Natural killer cell (primary cell): Measurements from ENCODE around the gene ENO4. TPM values are rescaled to one million over a fixed set of nuclear protein-coding genes. Genes with fewer than 3 reads are reported as not detected.

Source experiments
- ATAC-seq, 3 donors: fragments of 150-1000 bp in 2 of 3; fragments of 200-7000 bp in 1 of 3; cut with Tn5 transposase; 1 replicate in 1 of 3; 2 replicates in 2 of 3; pipeline ENCODE4 v1.10.0; 2021; ENCODE audit warnings: mild to moderate bottlenecking in 2 of 3, moderate library complexity in 2 of 3
- DNase-seq, 2 donors: peaks; one replicate each; pipeline versions ENCODE4 v3.0.0 to v3.0.0-alpha.2; 2013 to 2021; ENCODE audit warnings: mixed read lengths in 1 of 2
- H3K27ac ChIP-seq: one replicate; pipeline ENCODE4 v1.5.1; 2013; ENCODE audit warnings: mild to moderate bottlenecking, low read length
- H3K27me3 ChIP-seq: one replicate; pipeline ENCODE4 v1.6.1; 2013; ENCODE audit warnings: low read length; ENCODE audit not compliant: control insufficient read depth, insufficient read depth
- H3K36me3 ChIP-seq: one replicate; pipeline ENCODE4 v1.6.1; 2013; ENCODE audit warnings: low read length; ENCODE audit not compliant: control insufficient read depth, insufficient read depth
- H3K4me1 ChIP-seq: one replicate; pipeline ENCODE4 v1.6.1; 2013; ENCODE audit warnings: low read length; ENCODE audit not compliant: control insufficient read depth, insufficient read depth
- H3K4me3 ChIP-seq: one replicate; pipeline ENCODE4 v1.5.1; 2013; ENCODE audit warnings: low read length
- H3K9me3 ChIP-seq: one replicate; pipeline ENCODE4 v1.6.1; 2013; ENCODE audit warnings: low read length; ENCODE audit not compliant: control insufficient read depth, insufficient read depth
- H3K27ac Mint-ChIP-seq, 2 donors: one replicate each; pipeline ENCODE4 v1.8.0; 2022; ENCODE audit warnings: mild to moderate bottlenecking in 2 of 2, mixed read lengths in 2 of 2, moderate library complexity in 1 of 2
- H3K27me3 Mint-ChIP-seq, 2 donors: one replicate each; pipeline ENCODE4 v1.8.0; 2022; ENCODE audit warnings: low read depth in 2 of 2, mixed read lengths in 2 of 2
- H3K36me3 Mint-ChIP-seq: one replicate; pipeline ENCODE4 v1.8.0; 2022; ENCODE audit warnings: mixed read lengths
- H3K4me1 Mint-ChIP-seq, 2 donors: one replicate each; pipeline ENCODE4 v1.8.0; 2022; ENCODE audit warnings: mixed read lengths in 2 of 2
- H3K4me3 Mint-ChIP-seq: one replicate; pipeline ENCODE4 v1.8.0; 2022; ENCODE audit warnings: mild to moderate bottlenecking, moderate library complexity, mixed read lengths
- H3K9me3 Mint-ChIP-seq, 2 donors: one replicate each; pipeline ENCODE4 v1.8.0; 2022; ENCODE audit warnings: mixed read lengths in 2 of 2
- CTCF ChIP-seq: fragments of 200-600 bp; IDR thresholded peaks from one replicate; pipeline ENCODE4 v1.8.0; 2022; ENCODE audit warnings: antibody characterized with exemption
- WGBS: methylation state at CpG from one replicate; pipeline ENCODE4 v1.1.7; 2013; ENCODE audit warnings: missing lambda C conversion rate; ENCODE audit not compliant: insufficient coverage; 5-methylcytosine and 5-hydroxymethylcytosine counted together
- intact Hi-C: fragments of 100-400 bp; cut with micrococcal nuclease; formaldehyde crosslinking; loops from one replicate; pipeline ENCODE4 v1.14.2; 2022
- total RNA-seq, 4 donors: library from RNA; stranded (reverse); fragments of 120-200 nt in 1 of 4; gene quantifications; one replicate each; pipeline versions ENCODE4 v1.2.3 to v1.2.4, GENCODE V29; 2013 to 2022

Gene ENO4
- total RNA-seq, 3 donors from 2014 or later (not counting 1 experiment from before 2014, with no cell fraction given), result not detected

DNA sequence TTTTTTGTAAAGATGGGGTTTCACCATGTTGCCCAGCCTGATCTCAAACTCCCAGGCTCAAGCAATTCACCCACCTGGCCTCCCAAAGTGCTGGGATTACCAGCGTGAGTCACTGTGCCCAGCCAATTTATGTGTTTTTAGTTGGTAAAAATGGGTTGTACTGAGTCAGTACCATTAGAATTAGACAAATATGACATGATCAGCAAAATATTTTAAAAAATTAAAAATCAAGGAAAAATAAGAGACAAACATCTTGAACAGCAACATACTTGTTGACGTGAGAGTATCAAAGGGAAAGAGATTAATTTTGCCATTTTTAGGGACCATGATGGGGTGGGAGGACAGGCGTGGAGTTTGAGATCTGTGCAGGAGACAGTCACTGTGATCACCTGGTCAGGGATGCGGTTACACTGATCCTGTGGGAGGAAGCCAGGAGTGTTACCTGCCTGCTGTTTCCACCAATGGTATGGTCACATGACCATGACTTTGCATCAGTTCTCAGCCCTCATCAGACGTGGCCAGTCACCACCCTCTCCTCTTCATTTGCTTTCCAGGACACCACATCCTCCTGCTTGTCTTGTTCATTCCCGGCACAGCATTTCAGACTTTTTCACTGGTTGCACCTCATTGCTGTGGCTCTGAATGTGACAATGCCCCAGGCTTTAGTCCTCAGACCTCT, 29.2 kb upstream of the ENO4 start:
- DNase-seq (no peak), ATAC-seq (no peak)
- H3K4me3 ChIP-seq, result no peak overlapping the region
- H3K27me3 ChIP-seq, result no peaks in the 10 kb centered on the region
- peaks cover 0 to 13% of the 10 kb centered on the region in 2 donors for H3K27me3 Mint-ChIP-seq
- no peaks in the 10 kb centered on the region for H3K36me3 ChIP-seq
- no peaks in the 10 kb centered on the region for H3K4me1 ChIP-seq
- TF ChIP-seq CTCF, result no peak
- intact Hi-C loops, result no loop called here
- 78% methylated on average over 6 of the region's 6 CpGs for WGBS
- H3K4me3 Mint-ChIP-seq, result no peak overlapping the region
- H3K9me3 ChIP-seq, result no peaks in the 10 kb centered on the region
- H3K27ac ChIP-seq, result no peak overlapping the region
- H3K36me3 Mint-ChIP-seq, result no peaks in the 10 kb centered on the region
- H3K27ac Mint-ChIP-seq, result no peak overlapping the region
- peaks cover 0 to 2% of the 10 kb centered on the region in 2 donors for H3K9me3 Mint-ChIP-seq
- H3K4me1 Mint-ChIP-seq, result no peaks in the 10 kb centered on the region

GRCh38 chr10:116825901-116826300, 23.4 kb upstream of the ENO4 start:
- Histone ChIP-seq H3K27me3 (no peaks in the 10 kb centered on the region), H3K4me3 (no peak overlapping the region), H3K4me1 (no peaks in the 10 kb centered on the region), H3K27ac (no peak overlapping the region), H3K9me3 (no peaks in the 10 kb centered on the region), H3K36me3 (no peaks in the 10 kb centered on the region)
- Mint-ChIP-seq H3K9me3 (peaks cover 0 to under 1% of the 10 kb centered on the region in 2 donors), H3K4me3 (no peak overlapping the region), H3K36me3 (no peaks in the 10 kb centered on the region), H3K4me1 (no peaks in the 10 kb centered on the region), H3K27ac (no peak overlapping the region), H3K27me3 (peaks cover 3 to 12% of the 10 kb centered on the region in 2 donors)
- DNase-seq, result no peak
- TF ChIP-seq CTCF, result no peak
- 84% methylated on average over 7 of the region's 7 CpGs for WGBS
- no peak for ATAC-seq
- intact Hi-C loops, result no loop called here

- ATAC-seq, result no peak
- H3K27ac Mint-ChIP-seq, result no peak overlapping the region
- H3K27me3 ChIP-seq, result no peaks in the 10 kb centered on the region
- no peak overlapping the region for H3K4me3 Mint-ChIP-seq
- H3K36me3 Mint-ChIP-seq, result no peaks in the 10 kb centered on the region
- peaks cover 7 to 12% of the 10 kb centered on the region in 2 donors for H3K27me3 Mint-ChIP-seq
- no peak overlapping the region for H3K27ac ChIP-seq
- H3K9me3 ChIP-seq, result no peaks in the 10 kb centered on the region
- H3K4me1 ChIP-seq, result no peaks in the 10 kb centered on the region
- no peaks in the 10 kb centered on the region for H3K9me3 Mint-ChIP-seq
- no peak for DNase-seq
- no peaks in the 10 kb centered on the region for H3K4me1 Mint-ChIP-seq
- no peak overlapping the region for H3K4me3 ChIP-seq
- no peak for TF ChIP-seq CTCF
- 89% methylated on average over 7 of the region's 7 CpGs for WGBS
- no peaks in the 10 kb centered on the region for H3K36me3 ChIP-seq
- intact Hi-C loops, result no loop called here
Measured at GRCh38 chr10:116826803-116827202, 22.5 kb upstream of the ENO4 start.

DNA sequence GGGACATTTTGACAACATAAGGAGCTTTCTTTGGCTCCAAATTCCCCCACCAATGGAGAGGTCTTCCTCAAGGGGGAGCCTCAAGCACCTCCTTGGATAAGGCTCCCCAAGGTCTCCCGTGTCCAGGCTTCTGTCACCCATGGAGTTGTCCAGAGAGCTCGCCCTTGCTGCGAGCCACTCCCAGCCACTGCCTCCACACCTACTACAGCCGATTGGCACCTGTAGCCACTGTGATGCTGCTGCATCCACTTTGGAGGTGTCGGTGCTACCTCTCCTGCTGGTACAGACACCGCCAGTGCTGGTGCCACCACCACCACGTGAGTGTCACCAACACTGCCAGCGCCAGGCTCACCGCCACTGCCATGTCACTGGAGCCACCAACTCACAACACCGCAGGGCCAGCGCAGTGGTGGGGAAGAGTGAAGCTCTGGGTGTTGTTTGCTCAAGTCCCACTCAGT, 22.1 kb upstream of the ENO4 start:
- no peaks in the 10 kb centered on the region for H3K4me1 Mint-ChIP-seq
- H3K4me3 Mint-ChIP-seq, result no peak overlapping the region
- no peak overlapping the region for H3K27ac ChIP-seq
- peaks cover 9 to 12% of the 10 kb centered on the region in 2 donors for H3K27me3 Mint-ChIP-seq
- H3K4me1 ChIP-seq, result no peaks in the 10 kb centered on the region
- no peaks in the 10 kb centered on the region for H3K27me3 ChIP-seq
- no peak overlapping the region for H3K4me3 ChIP-seq
- no peaks in the 10 kb centered on the region for H3K36me3 ChIP-seq
- intact Hi-C loops, result no loop called here
- H3K27ac Mint-ChIP-seq, result no peak overlapping the region
- no peaks in the 10 kb centered on the region for H3K9me3 ChIP-seq
- no peaks in the 10 kb centered on the region for H3K9me3 Mint-ChIP-seq
- H3K36me3 Mint-ChIP-seq, result no peaks in the 10 kb centered on the region
- WGBS, result 94% methylated on average over 11 of the region's 11 CpGs
- ATAC-seq (no peak), DNase-seq (no peak)
- no peak for TF ChIP-seq CTCF
